Psoas muscle (tissue), 8 donors: ENCODE results near the gene CLASP1. TPM values are rescaled to one million over a fixed set of nuclear protein-coding genes. Genes with fewer than 3 reads are reported as not detected.
"Not testable (repeated sequence)": the region's sequence is repeated elsewhere in the genome, so short reads cannot be mapped to it uniquely, and the experiment has no call there.

Experiments used
- ATAC-seq, 4 donors: fragments of 200-7000 bp; cut with Tn5 transposase; one replicate each; pipeline ENCODE4 v1.9.1; 2020; ENCODE audit warnings: moderate library complexity in 3 of 4, mild to moderate bottlenecking in 2 of 4
- DNase-seq, 2 donors: peaks; one replicate each; pipeline ENCODE4 v3.0.0-alpha.2; 2020
- H3K27ac ChIP-seq: fragments of 200-600 bp; one replicate; pipeline ENCODE4 v1.8.0; 2022
- H3K27me3 ChIP-seq, 3 donors: fragments of 200-600 bp in 1 of 3; one replicate each; pipeline versions ENCODE4 v1.6.1 to v1.8.0; 2013 to 2022; ENCODE audit warnings: low read length in 2 of 3, mild to moderate bottlenecking in 2 of 3, moderate library complexity in 1 of 3; ENCODE audit not compliant: insufficient read depth in 3 of 3
- H3K36me3 ChIP-seq, 2 donors: fragments of 200-600 bp in 1 of 2; one replicate each; pipeline versions ENCODE4 v1.6.1 to v1.8.0; 2013 to 2022; ENCODE audit warnings: low read depth in 1 of 2, mild to moderate bottlenecking in 1 of 2, moderate library complexity in 1 of 2; ENCODE audit not compliant: insufficient read depth in 1 of 2
- H3K4me1 ChIP-seq: fragments of 200-600 bp; one replicate; pipeline ENCODE4 v1.8.0; 2022
- H3K4me3 ChIP-seq: fragments of 200-600 bp; one replicate; pipeline ENCODE4 v1.8.0; 2022; ENCODE audit warnings: mild to moderate bottlenecking
- H3K9me3 ChIP-seq: fragments of 200-600 bp; one replicate; pipeline ENCODE4 v1.8.0; 2022
- CTCF ChIP-seq: fragments of 200-600 bp; IDR thresholded peaks from one replicate; pipeline ENCODE4 v1.8.0; 2022; ENCODE audit warnings: antibody characterized with exemption
- WGBS, 3 donors: extraction: QIAGEN DNeasy Blood & Tissue Kit; methylation state at CpG; one replicate each; pipeline versions ENCODE4 v1.1.6 to v1.1.7; 2013; 5-methylcytosine and 5-hydroxymethylcytosine counted together
- intact Hi-C, 2 donors: fragments of 100-400 bp; cut with DNase I; formaldehyde crosslinking; loops; one replicate each; pipeline versions ENCODE4 v1.11.0 to v1.14.2; 2022
- polyA plus RNA-seq, 3 donors: library from polyadenylated mRNA; stranded (reverse); fragments of 200-250 nt; gene quantifications; one replicate each; pipeline ENCODE4 v1.2.3, GENCODE V29; 2013
- total RNA-seq, 4 donors: library from RNA; stranded (reverse); fragmentation: NEBNext Ultra II Directional in 2 of 4; extraction: Animal tissue kit (Norgen Biotek cat#: 25700) in 2 of 4; gene quantifications; one replicate each; pipeline versions ENCODE4 v1.2.1 to v1.2.4, GENCODE V29; 2021 to 2023
- donor health status: healthy with polysubstance abuse.
- donor health status: DM: no; HTN: no; CAD: no; lungs with moderate emphysema.
- donor health status: Bipolar disorder and iron deficiency.
- donor health status: healthy.
- donor health status: DM: yes; HTN: yes; CAD: no.
- donor health status: DM: no; HTN: no; CAD: no.
- donor health status: DM: no; HTN: no; CAD: no.
- donor health status: DM: yes; HTN: yes; CAD: no.

Gene CLASP1
- total and polyA plus RNA-seq, 7 donors, result 11.6 to 60.7 (median 38.8) TPM

- Histone ChIP-seq H3K4me1 (no peaks in the 10 kb centered on the region), H3K27me3 (no peaks in the 10 kb centered on the region), H3K9me3 (no peaks in the 10 kb centered on the region), H3K4me3 (no peak overlapping the region), H3K36me3 (no peaks in the 10 kb centered on the region), H3K27ac (no peak overlapping the region)
- TF ChIP-seq CTCF, result no peak
- WGBS, 3 donors, result 78 to 87% (median 87%) methylated on average over 7 of the region's 7 CpGs
- ATAC-seq (no peak), DNase-seq (no peak)
- intact Hi-C loops, result no loop called here
Observed at GRCh38 chr2:121316986-121317385, 332.3 kb downstream of the CLASP1 start.

GRCh38 chr2:121313701-121314100 is 335.6 kb downstream of the CLASP1 start:
- H3K36me3 ChIP-seq, H3K9me3 ChIP-seq, H3K4me1 ChIP-seq, DNase-seq, intact Hi-C loops, H3K27ac ChIP-seq, H3K4me3 ChIP-seq, H3K27me3 ChIP-seq, ATAC-seq: not testable (repeated sequence)
- 74 to 77% (median 77%) methylated on average over 15 of the region's 15 CpGs for WGBS, 3 donors

GRCh38 chr2:121309801-121310200 is 339.5 kb downstream of the CLASP1 start:
- no peak for DNase-seq
- Histone ChIP-seq H3K4me3 (no peak overlapping the region), H3K9me3 (no peaks in the 10 kb centered on the region), H3K27ac (no peak overlapping the region), H3K36me3 (no peaks in the 10 kb centered on the region), H3K27me3 (peaks cover 0 to 6% (median 0%) of the 10 kb centered on the region in 3 donors), H3K4me1 (no peaks in the 10 kb centered on the region)
- 4 to 12% (median 5%) methylated on average over 3 of the region's 3 CpGs for WGBS, 3 donors
- intact Hi-C loops, result loop anchor here in 1 of 2 donors (5.0 kb wide), 1 partner anchor 198 kb away; no protein-coding TSS in a partner anchor
- TF ChIP-seq CTCF, result no peak
- no peak for ATAC-seq

GRCh38 chr2:121309323-121309722 is 339.9 kb downstream of the CLASP1 start:
- TF ChIP-seq CTCF, result no peak
- H3K4me1 ChIP-seq, result no peaks in the 10 kb centered on the region
- H3K9me3 ChIP-seq, result no peaks in the 10 kb centered on the region
- peaks cover 0 to 6% (median 0%) of the 10 kb centered on the region in 3 donors for H3K27me3 ChIP-seq
- ATAC-seq (no peak), DNase-seq (no peak)
- intact Hi-C loops, result loop anchor here in 1 of 2 donors (5.0 kb wide), 1 partner anchor 197 kb away; no protein-coding TSS in a partner anchor
- no peak overlapping the region for H3K4me3 ChIP-seq
- no peaks in the 10 kb centered on the region for H3K36me3 ChIP-seq
- H3K27ac ChIP-seq, result no peak overlapping the region

GRCh38 chr2:121307048-121307447 is 342.2 kb downstream of the CLASP1 start:
- Histone ChIP-seq H3K4me3 (no peak overlapping the region), H3K9me3 (no peaks in the 10 kb centered on the region), H3K4me1 (no peaks in the 10 kb centered on the region), H3K36me3 (no peaks in the 10 kb centered on the region), H3K27ac (no peak overlapping the region), H3K27me3 (peaks cover 0 to 9% (median 0%) of the 10 kb centered on the region in 3 donors)
- no peak for TF ChIP-seq CTCF
- intact Hi-C loops, result loop anchor here in 1 of 2 donors (5.0 kb wide), 1 partner anchor 195 kb away; no protein-coding TSS in a partner anchor
- ATAC-seq (no peak), DNase-seq (no peak)
- 93 to 95% (median 95%) methylated on average over 2 of the region's 2 CpGs for WGBS, 3 donors
